Daoy (cell line): ENCODE data around the gene HIPK1. TPM values are rescaled to one million over a fixed set of nuclear protein-coding genes. Genes with fewer than 3 reads are reported as not detected.
"Not testable (repeated sequence)": the region's sequence is repeated elsewhere in the genome, so short reads cannot be mapped to it uniquely, and the experiment has no call there.

Source experiments
- DNase-seq: peaks from one replicate; pipeline ENCODE4 v3.0.0-alpha.2; 2015; ENCODE audit warnings: low read depth
- total RNA-seq: library from RNA; depleted of rRNA; stranded (reverse); fragments of >200 nt; shearing (Covaris generic); gene quantifications from 2 replicates; pipeline ENCODE4 v1.2.3, GENCODE V29; 2014

Gene HIPK1
- total RNA-seq, 1 experiment from 2014 or later, result 22.3 TPM

DNA sequence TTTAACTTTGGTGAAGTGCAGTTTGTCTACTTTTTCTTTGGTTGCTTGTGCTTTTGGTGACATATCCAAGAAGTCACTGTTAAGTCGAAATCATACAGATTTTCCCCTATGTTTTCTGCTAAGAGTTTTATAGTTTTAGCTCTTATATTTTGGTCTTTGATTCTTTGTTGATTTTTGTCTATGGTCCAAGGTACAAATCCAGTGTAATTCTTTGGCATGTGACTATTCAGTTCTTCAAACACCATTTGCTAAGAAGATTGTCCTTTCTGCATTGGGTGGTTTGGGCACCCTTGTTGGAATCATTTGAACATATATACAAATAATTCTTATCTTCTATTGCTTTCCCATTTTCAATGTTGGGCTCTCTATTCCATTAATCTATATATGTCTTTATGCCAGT is 16.2 kb downstream of the HIPK1 start:
- no peak for DNase-seq

DNA sequence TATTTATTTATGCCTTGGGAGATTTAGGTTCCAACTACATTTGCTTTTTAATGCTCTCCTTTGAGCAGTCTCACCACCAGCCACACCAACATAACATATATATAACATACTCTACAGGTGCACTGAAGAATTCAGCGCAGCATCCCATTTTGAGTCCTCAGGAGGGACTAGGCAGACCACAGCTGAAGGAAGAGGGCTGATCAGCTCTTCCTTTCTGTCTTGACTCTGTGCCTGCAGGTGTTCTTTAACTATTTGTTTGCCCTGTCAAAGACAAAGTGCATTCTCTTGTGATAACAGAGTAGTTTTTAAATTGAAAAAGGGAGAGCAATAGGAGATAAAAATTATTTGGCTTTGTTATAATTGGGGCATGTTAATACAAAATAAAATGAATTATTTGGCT is 17.0 kb downstream of the HIPK1 start:
- DNase-seq, result no peak

DNA sequence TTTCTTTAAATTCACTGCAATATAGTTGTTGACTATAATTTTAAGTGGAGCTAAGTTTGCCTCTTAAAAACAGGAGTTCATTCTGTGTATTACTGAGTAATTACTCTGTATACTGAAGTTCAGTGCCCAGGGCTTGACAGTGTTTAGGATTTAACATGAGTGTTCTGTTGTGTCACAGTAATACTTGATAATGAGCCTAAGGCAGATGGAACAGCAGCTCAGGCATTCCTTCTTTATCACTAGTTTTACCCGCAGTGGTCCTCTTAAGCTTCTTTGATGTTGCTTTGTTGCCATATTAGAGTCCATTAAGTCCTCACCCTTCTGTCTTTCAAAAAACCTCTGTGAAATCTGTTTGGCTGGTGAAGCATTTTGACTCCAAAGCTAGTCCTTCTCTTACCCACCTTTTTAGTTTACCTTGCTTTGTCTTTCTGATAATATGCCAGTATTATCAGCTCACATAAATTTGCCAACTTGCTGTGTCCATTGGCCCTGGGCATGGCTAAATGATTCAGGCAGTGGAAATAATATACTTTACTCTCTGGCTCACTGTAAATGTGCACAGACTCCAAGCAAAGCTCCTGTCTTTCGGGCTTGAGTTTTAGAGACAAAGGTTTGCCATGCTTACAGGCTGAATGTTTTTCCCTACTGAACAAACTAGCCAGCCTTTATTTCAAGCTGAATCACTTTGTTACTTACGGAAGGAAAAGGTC is 17.7 kb downstream of the HIPK1 start:
- DNase-seq, result no peak

DNA sequence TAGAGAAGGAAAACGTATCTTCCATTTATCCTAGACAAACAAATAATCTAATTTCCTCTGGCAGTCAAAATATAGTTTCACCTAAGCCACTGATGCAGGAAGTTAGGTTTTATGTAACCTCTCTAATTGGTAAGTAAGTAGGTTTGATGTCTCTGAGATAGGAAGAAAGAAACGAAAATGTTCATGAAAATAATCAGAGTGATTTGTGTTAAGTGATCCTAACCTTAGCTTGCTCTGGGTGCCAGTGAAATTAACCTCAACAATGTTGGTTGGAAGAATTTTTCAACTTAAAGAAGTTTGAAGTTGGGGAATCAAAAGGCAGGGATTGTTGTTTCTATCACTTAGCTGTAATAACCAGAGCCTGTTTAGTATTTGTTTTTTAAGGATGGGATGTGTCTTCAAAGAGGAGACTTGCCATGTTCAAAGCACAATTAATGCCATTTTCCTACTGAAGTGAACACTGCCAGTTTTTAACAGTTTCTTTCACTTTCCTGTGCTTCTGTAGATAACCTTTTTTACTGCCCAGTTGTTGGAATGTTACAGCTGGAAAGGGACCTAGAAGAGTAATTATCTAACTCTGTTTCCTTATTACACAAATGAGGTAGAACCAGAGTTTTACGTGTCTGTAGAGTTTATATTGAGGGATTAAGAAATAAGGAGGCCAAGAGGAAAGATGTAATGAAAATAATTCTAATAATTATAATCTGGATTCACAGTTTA is 18.4 kb downstream of the HIPK1 start:
- DNase-seq, result no peak

DNA sequence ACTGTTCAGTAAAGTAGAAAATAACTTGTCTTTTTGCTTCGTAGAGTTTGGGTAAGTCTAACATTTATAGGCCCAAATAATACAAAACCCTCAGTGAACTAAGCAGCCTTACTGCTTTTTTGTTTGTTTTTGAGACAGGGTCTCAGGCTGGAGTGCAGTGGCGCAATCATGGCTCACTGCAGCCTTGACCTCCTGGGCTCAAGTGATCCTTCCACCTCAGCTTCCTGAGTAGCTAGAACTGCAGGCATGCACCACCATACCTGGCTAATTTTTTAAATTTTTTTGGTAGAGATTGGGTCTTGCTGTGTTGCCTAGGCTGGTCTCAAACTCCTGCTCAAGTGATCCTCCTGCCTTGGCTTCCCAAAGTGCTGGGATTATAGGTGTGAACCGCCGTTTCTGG is 19.0 kb downstream of the HIPK1 start:
- not testable (repeated sequence) for DNase-seq

DNA sequence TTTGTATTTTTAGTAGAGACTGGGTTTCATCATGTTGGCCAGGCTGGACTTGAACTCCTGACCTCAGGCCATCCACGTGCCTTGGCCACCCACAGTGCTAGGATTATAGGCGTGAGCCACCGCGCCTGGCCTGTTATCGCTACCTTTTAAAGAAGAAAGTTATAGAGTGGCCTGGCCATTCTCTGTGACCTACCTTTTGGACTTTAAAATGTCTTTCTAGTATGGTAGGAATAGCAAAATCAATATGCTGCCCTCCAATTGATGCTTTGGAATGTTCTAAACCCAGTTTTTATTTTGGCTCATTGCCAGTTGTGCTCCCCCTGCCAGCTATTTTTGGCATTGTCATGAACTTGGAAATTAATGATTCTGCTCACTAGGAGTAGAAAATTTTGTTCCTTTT is 19.9 kb downstream of the HIPK1 start:
- DNase-seq, result no peak

DNA sequence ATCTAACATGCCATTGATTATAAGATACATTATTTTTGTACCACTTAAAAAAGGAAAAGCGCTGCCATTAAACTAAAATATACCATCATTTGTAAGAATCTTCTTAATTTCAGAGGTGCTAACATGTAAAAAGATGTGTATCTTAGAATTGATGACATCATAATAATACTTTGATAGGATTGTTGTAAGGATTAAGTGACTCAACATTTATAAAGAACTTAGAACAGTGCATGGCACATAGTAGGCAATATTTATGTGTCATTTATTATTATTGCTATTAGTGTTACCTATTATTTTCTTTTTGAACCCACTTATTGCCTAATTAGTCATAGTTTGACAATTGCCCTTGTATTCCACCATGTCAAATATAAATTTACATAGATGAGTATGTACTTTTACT is 21.8 kb downstream of the HIPK1 start:
- no peak for DNase-seq

DNA sequence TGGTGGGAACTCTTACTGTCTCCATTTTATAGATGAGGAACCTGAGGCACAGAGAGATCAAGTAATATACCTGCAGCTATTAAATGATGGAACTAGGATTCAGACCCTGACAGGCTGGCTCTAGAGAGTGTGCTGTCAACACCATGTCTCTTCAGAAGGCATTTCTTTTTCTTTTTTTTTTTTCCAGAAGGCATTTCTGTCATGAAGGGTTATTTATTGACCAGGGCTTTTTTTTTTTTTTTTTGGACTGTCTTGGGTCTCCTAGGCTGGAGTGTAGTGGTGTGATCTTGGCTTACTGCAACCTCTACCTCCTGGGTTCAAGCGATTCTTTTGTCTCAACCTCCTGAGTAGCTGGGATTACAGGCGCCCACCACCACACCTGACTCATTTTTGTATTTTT is 22.6 kb downstream of the HIPK1 start:
- no peak for DNase-seq

DNA sequence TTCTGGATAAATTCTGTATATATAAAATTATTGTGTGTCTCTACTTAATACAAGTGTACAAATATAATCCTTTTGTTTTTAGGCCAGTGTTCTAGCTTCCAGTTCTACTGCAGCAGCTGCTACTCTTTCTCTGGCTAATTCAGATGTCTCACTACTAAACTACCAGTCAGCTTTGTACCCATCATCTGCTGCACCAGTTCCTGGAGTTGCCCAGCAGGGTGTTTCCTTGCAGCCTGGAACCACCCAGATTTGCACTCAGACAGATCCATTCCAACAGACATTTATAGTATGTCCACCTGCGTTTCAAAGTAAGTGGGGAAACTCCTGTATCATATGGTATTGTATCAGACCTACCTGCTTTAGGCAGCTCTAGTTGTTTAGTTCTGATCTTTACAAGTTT is 28.9 kb downstream of the HIPK1 start:
- no peak for DNase-seq

DNA sequence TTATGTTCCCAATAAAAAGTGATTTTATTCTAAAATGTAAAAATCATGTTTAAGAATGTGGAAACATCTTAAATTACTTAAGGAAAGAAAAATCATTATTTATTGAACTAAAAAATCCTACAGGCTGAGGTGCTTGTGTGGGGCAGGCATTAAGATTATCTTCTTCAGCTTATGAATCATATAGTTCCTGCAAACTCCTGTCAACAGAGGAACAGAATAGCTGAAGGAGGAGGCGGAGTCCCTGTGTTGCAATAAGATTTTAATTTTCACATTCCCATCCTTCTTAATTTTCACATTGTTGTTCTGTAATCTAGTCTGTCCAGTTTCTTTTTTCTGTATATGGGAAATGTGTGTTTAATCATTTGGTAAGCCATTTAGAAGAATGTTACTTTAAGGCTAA is 29.6 kb downstream of the HIPK1 start:
- DNase-seq, result no peak

DNA sequence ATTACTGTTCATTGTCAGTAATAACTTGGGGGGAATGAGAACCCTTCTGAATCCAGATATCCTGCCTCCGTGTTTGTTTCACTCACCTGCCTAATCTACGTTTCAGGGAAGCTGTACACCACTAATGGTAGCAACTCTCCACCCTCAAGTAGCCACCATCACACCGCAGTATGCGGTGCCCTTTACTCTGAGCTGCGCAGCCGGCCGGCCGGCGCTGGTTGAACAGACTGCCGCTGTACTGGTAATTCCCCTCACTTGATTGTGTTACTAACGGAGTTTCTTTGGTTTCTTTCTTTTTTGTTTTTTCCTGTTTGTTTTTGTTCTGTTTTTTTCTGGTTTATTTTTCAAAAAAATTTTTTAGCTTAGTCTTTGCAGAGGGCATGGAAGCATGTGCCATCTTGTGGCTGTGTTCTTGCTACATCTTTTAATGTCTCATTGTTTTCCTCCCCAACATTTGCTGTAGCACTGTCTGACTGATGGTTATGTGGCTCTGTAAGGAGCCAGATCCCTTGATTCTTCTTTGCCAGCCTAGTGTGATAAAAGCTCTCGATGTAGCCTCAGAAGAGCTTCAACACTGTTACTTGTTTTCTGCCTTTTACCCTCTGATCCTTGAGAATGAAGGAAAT is 34.3 kb downstream of the HIPK1 start:
- no peak for DNase-seq

DNA sequence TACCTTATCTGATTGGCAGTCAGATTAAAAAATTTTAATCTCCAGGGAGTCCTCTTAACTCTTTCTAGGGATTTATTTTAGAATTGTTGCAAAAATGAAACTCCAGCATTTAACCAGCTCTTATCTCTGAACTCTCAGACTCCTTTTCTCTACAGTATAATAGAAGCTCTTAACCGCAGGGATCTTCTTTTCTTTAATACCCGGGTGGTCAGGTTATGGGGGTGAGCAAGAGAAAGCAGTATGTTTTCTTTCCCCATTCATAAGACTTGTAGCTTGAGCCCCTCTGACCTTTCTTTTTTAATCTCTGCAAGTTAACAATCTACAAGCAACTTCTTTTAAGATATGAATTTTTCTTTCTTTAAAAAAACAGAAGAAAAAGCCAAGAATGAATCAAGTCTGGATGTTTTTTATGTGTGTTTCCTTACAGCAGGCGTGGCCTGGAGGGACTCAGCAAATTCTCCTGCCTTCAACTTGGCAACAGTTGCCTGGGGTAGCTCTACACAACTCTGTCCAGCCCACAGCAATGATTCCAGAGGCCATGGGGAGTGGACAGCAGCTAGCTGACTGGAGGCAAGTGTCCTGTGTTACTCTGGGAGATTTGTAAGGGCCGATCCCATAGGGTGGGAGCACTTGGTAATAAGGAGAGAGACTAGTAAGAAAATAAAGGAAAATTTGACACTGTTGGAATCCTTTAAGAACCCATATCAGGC is 36.7 kb downstream of the HIPK1 start:
- no peak for DNase-seq

DNA sequence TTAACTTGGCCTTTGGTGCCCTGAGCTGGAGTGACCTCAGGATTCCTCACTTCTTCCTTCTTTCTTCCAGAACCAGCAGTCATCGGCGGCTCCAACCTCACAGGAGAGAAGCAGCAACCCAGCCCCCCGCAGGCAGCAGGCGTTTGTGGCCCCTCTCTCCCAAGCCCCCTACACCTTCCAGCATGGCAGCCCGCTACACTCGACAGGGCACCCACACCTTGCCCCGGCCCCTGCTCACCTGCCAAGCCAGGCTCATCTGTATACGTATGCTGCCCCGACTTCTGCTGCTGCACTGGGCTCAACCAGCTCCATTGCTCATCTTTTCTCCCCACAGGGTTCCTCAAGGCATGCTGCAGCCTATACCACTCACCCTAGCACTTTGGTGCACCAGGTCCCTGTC is 43.8 kb downstream of the HIPK1 start:
- no peak for DNase-seq

DNA sequence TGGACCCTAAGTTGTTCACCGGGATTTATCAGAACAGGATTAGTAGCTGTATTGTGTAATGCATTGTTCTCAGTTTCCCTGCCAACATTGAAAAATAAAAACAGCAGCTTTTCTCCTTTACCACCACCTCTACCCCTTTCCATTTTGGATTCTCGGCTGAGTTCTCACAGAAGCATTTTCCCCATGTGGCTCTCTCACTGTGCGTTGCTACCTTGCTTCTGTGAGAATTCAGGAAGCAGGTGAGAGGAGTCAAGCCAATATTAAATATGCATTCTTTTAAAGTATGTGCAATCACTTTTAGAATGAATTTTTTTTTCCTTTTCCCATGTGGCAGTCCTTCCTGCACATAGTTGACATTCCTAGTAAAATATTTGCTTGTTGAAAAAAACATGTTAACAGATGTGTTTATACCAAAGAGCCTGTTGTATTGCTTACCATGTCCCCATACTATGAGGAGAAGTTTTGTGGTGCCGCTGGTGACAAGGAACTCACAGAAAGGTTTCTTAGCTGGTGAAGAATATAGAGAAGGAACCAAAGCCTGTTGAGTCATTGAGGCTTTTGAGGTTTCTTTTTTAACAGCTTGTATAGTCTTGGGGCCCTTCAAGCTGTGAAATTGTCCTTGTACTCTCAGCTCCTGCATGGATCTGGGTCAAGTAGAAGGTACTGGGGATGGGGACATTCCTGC is 46.2 kb downstream of the HIPK1 start:
- DNase-seq, result no peak

DNA sequence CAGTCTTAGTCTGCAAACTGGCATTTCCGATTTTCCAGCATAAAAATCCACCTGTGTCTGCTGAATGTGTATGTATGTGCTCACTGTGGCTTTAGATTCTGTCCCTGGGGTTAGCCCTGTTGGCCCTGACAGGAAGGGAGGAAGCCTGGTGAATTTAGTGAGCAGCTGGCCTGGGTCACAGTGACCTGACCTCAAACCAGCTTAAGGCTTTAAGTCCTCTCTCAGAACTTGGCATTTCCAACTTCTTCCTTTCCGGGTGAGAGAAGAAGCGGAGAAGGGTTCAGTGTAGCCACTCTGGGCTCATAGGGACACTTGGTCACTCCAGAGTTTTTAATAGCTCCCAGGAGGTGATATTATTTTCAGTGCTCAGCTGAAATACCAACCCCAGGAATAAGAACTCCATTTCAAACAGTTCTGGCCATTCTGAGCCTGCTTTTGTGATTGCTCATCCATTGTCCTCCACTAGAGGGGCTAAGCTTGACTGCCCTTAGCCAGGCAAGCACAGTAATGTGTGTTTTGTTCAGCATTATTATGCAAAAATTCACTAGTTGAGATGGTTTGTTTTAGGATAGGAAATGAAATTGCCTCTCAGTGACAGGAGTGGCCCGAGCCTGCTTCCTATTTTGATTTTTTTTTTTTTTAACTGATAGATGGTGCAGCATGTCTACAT is 47.6 kb downstream of the HIPK1 start:
- no peak for DNase-seq

DNA sequence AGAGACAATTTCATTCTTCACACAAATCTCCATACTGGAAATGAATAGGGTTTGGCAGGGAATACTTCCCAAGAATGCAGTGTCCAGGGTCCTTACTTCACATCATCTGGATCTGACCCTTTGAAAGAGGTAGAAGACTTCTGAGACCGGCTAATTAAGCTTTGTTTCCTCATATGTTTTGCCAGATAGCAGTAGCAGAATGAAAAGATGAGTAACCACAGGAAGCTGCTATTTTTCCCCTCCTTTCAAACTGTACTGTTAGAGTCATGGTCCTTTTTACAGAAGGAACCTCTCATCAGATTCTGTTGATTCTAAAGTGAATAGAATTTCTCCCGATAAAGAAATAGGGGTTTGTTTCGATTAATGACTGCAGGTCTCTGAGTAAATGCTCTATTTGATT is 48.8 kb downstream of the HIPK1 start:
- no peak for DNase-seq

DNA sequence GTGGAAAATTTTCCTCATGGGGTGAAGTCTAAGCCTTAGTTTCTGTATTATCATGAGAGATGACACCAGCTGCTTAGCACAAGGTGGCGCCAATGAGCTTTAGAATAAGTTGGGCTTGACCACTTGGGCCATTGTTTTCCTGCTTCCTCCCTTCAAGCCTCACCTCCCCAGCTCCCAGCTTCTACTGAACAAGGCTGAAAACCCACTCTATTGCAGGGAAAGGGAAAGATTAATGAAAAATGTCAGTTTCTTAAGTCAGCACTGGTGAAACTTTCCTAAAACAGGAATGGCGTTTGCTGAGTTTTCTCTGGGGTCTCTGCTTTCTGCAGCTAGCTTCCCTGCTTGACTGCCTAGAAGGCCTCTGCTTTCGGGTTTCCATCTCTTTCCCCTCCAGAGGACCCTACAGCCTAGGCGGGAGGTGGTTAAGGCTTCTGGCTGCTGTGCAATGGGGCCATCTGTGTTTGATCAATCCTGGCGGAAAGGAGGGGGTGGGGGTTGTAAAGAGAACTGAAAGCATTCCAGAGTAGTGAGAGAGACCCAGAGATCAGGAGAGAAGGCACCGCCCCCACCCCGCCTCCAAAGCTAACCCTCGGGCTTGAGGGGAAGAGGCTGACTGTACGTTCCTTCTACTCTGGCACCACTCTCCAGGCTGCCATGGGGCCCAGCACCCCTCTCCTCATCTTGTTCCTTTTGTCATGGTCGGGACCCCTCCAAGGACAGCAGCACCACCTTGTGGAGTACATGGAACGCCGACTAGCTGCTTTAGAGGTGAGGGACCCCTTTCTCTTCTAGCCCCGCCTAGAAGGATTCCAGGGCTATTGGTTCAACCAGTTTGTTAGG is 50.0 kb downstream of the HIPK1 start, which contains the start of gene OLFML3:
Gene OLFML3 (plus strand): TSS at position 612 of the 840 bp plus-strand sequence. CDS start 43 bp downstream, at position 655.
- DNase-seq, result peak; percentile 94

DNA sequence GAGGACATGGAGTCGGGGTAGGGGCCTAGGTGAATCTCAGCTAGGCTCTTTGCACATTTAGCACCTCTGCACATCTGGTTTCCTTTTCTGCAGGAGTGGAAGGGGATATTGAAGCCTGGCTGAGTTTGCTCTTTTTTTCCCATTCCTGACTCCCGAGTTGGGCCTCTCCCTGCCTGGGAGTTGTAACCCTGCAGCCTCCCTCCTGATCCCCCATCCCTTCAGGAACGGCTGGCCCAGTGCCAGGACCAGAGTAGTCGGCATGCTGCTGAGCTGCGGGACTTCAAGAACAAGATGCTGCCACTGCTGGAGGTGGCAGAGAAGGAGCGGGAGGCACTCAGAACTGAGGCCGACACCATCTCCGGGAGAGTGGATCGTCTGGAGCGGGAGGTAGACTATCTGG is 51.0 kb downstream of the HIPK1 start:
- DNase-seq, result peak; percentile 28

DNA sequence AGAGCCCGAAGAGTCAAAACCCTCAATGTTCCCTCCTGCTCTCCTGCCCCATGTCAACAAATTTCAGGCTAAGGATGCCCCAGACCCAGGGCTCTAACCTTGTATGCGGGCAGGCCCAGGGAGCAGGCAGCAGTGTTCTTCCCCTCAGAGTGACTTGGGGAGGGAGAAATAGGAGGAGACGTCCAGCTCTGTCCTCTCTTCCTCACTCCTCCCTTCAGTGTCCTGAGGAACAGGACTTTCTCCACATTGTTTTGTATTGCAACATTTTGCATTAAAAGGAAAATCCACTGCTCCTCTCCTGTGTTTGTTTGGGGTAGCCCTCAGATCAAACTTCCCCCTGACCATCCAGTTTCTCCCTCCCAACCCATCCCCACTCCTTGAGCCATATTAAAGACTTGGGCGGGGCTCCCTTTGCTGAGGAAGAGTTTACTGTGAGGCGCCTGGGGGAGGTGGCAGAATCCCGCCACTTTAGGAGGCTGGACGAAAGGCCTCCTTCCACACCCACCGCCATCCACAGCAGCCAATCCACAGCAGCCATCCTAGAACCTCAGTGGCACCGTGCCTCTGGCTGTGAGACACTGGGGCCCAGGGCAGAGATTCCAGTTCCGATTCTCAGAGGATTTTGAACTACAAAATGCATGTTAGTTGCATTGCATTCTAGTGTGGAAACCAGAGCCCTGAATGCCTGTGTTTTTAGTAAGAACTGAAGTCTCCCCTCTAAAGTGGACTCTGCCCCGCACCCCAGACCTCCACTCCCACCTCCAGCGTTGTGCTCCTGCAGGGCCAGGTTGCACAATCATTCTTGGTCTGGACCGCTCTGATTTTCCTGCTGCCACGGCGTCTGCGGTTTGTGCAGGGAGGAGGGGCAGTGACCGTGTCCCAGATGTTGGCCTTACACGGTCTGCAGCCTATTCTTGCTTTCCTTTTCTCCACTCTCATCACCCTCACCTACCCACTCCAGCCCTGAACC is 53.1 kb downstream of the HIPK1 start:
- DNase-seq, result peak; percentile 71
